ENCODE data around the gene GRIN2D. TPM values are rescaled to one million over a fixed set of nuclear protein-coding genes. Genes with fewer than 3 reads are reported as not detected.

The GRIN2D gene
- polyA plus RNA-seq, 1 donor from 2014 or later, result 1.8 TPM

- Histone ChIP-seq H3F3A (ENCODE audit: insufficient read depth, low read length, poor library complexity, severe bottlenecking) (no peaks in the 10 kb centered on the region), H3K27ac (ENCODE audit: low read length) (no peak overlapping the region), H3K36me3 (ENCODE audit: insufficient read depth, low read length) (no peaks in the 10 kb centered on the region), H3K9me3 (ENCODE audit: low read length) (no peaks in the 10 kb centered on the region), H3K9ac (ENCODE audit: low read length) (no peak overlapping the region), H3K4me2 (ENCODE audit: low read length) (no peak overlapping the region), H3K27me3 (ENCODE audit: insufficient read depth, low read depth, low read length) (no peaks in the 10 kb centered on the region), H2AFZ (ENCODE audit: low read depth, low read length) (no peak overlapping the region), H3K79me2 (replicated peaks; ENCODE audit: insufficient read depth, low read length) (peaks cover 6% of the 10 kb centered on the region), H3K9me2 (ENCODE audit: insufficient read depth, low read length) (no peaks in the 10 kb centered on the region), H3K4me3 (ENCODE audit: low read length) (no peak overlapping the region), H4K20me1 (ENCODE audit: insufficient read depth) (no peaks in the 10 kb centered on the region)
- no peak for TF ChIP-seq REST (IDR thresholded peaks at IDR 0.05; ENCODE audit: borderline replicate concordance)
Measured at GRCh38 chr19:48443256-48443655, 49.8 kb downstream of the GRIN2D start.

Other genes with a start within 250 kb of the GRIN2D start
- 33.9 and 34.8 TPM in 2 replicates for gene LIG1, start 223.3 kb upstream of the GRIN2D start, polyA plus RNA-seq
- gene ZSWIM9, start 223.0 kb upstream of the GRIN2D start, polyA plus RNA-seq, result 2.6 and 4.7 TPM in 2 replicates
- gene CARD8, start 137.8 kb upstream of the GRIN2D start, polyA plus RNA-seq, result 21.4 and 23.0 TPM in 2 replicates
- gene ZNF114, start 123.6 kb upstream of the GRIN2D start, polyA plus RNA-seq, result 1.6 and 4.4 TPM in 2 replicates
- gene EMP3, start 68.1 kb upstream of the GRIN2D start, polyA plus RNA-seq, result not detected in 2 replicates
- gene TMEM143, start 29.7 kb upstream of the GRIN2D start, polyA plus RNA-seq, result 4.2 and 11.7 TPM in 2 replicates
- not detected in 2 replicates for gene SYNGR4, start 29.3 kb upstream of the GRIN2D start, polyA plus RNA-seq
- gene KDELR1, start 2.1 kb upstream of the GRIN2D start, polyA plus RNA-seq, result 42.3 and 46.9 TPM in 2 replicates
- 10.6 and 11.8 TPM in 2 replicates for gene GRWD1, start 52.3 kb downstream of the GRIN2D start, polyA plus RNA-seq
- 1.1 and 1.6 TPM in 2 replicates for gene KCNJ14, start 61.9 kb downstream of the GRIN2D start, polyA plus RNA-seq
- gene CYTH2, start 75.7 kb downstream of the GRIN2D start, polyA plus RNA-seq, result 314 and 397 TPM in 2 replicates
- gene LMTK3, start 118.2 kb downstream of the GRIN2D start, polyA plus RNA-seq, result 8.1 and 17.1 TPM in 2 replicates
- gene SULT2B1, start 158.5 kb downstream of the GRIN2D start, polyA plus RNA-seq, result not detected in 2 replicates
- gene SPACA4, start 213.1 kb downstream of the GRIN2D start, polyA plus RNA-seq, result not detected in 2 replicates
- gene FAM83E, start 221.4 kb downstream of the GRIN2D start, polyA plus RNA-seq, result 0.73 and 1.2 TPM in 2 replicates
- gene RPL18, start 225.5 kb downstream of the GRIN2D start, polyA plus RNA-seq, result 2,102 and 2,180 TPM in 2 replicates
- gene SPHK2, start 225.8 kb downstream of the GRIN2D start, polyA plus RNA-seq, result 22.6 and 32.6 TPM in 2 replicates
- gene DBP, start 243.7 kb downstream of the GRIN2D start, polyA plus RNA-seq, result 1.0 and 3.6 TPM in 2 replicates